GM12878 (cell line): ENCODE measurements around the gene SLFNL1. TPM values are rescaled to one million over a fixed set of nuclear protein-coding genes. Genes with fewer than 3 reads are reported as not detected.

Experiments
- ATAC-seq: fragments of 200-7000 bp; cut with Tn5 transposase; 3 replicates; pipeline ENCODE4 v1.9.1; 2020; ENCODE audit warnings: mild to moderate bottlenecking, moderate library complexity
- BruUV-seq: library from RNA; stranded (reverse); fragments of 400-500 nt; replicated peaks from 2 replicates; lab custom pipeline; 2021; lab: Mats Ljungman, UMichigan
- CTCF ChIA-PET: fragments of 300-600 bp; sonication (Branson Sonifier 250); formaldehyde crosslinking; extraction: SDS; loops from one replicate; lab custom pipeline; 2021; ENCODE audit warnings: inconsistent platforms; lab: Yijun Ruan, JAX
- POLR2A ChIA-PET: fragments of 350-600 bp; formaldehyde crosslinking; extraction: SDS; loops from one replicate; lab custom pipeline; 2021; ENCODE audit warnings: inconsistent platforms; lab: Charles Lee
- RAD21 ChIA-PET: fragments of 300-600 bp; sonication (Branson Sonifier 250); formaldehyde crosslinking; loops from one replicate; lab custom pipeline; 2023; ENCODE audit warnings: antibody characterized with exemption; ENCODE audit not compliant: unreplicated experiment; lab: Charles Lee
- SMC1A ChIA-PET: fragments of 300-600 bp; sonication (Branson Sonifier 250); formaldehyde crosslinking; loops from one replicate; lab custom pipeline; 2023; ENCODE audit not compliant: unreplicated experiment, uncharacterized antibody; lab: Charles Lee
- DNase-seq: peaks from one replicate; pipeline ENCODE4 v3.0.0-alpha.2; 2011; ENCODE audit warnings: low read depth, low spot score
- FAIRE-seq: peaks from 3 replicates; lab custom pipeline; 2011; peaks lifted over from hg19 to GRCh38; lab: Jason Lieb, UNC
- H2AFZ ChIP-seq: 2 replicates; pipeline ENCODE4 v1.6.0; 2011; ENCODE audit warnings: low read depth, low read length, control low read depth; ENCODE audit not compliant: control insufficient read depth
- H3K27ac ChIP-seq: 2 replicates; pipeline ENCODE4 v1.5.1; 2011; ENCODE audit warnings: control low read depth; ENCODE audit not compliant: control insufficient read depth, insufficient read depth
- H3K27me3 ChIP-seq, 2 experiments: replicated peaks in 1 of 2; 2 replicates each; pipeline versions ENCODE4 v1.6.0 to v1.6.1; 2011; ENCODE audit warnings: low read length in 1 of 2; ENCODE audit not compliant: control insufficient read depth in 2 of 2, insufficient read depth in 2 of 2
- H3K36me3 ChIP-seq, 2 experiments: 2 replicates each; pipeline ENCODE4 v1.5.1; 2011; ENCODE audit warnings: low read length in 1 of 2; ENCODE audit not compliant: control insufficient read depth in 2 of 2, insufficient read depth in 2 of 2
- H3K4me1 ChIP-seq: 2 replicates; pipeline ENCODE4 v1.6.1; 2011; ENCODE audit warnings: mild to moderate bottlenecking, low read length, moderate library complexity, mixed read lengths; ENCODE audit not compliant: control insufficient read depth, insufficient read depth
- H3K4me2 ChIP-seq: 2 replicates; pipeline ENCODE4 v1.6.0; 2011; ENCODE audit warnings: control low read depth; ENCODE audit not compliant: control insufficient read depth, insufficient read depth
- H3K4me3 ChIP-seq: fragments of 200-600 bp; sonication (generic); 2 replicates; pipeline ENCODE4 v1.5.1; 2016
- H3K79me2 ChIP-seq: 2 replicates; pipeline ENCODE4 v1.6.0; 2011; ENCODE audit warnings: low read length; ENCODE audit not compliant: control insufficient read depth, insufficient read depth
- H3K9ac ChIP-seq: 2 replicates; pipeline ENCODE4 v1.8.0; 2011; ENCODE audit warnings: low read length, control low read depth, mixed read lengths; ENCODE audit not compliant: control insufficient read depth, insufficient read depth
- H3K9me3 ChIP-seq: replicated peaks from 3 replicates; pipeline ENCODE4 v1.5.1; 2011; ENCODE audit warnings: mild to moderate bottlenecking, low read length; ENCODE audit not compliant: control insufficient read depth, insufficient read depth
- H4K20me1 ChIP-seq: 2 replicates; pipeline ENCODE4 v1.6.0; 2011; ENCODE audit not compliant: control insufficient read depth, insufficient read depth
- ATF3 ChIP-seq: IDR thresholded peaks from 2 replicates; pipeline ENCODE4 v1.6.1; 2011; ENCODE audit warnings: low read depth, mild to moderate bottlenecking, low read length, moderate library complexity, borderline replicate concordance; ENCODE audit errors: extremely low read depth
- CHD4 ChIP-seq: fragments of 200-600 bp; sonication (generic); IDR thresholded peaks from 2 replicates; pipeline ENCODE4 v1.6.1; 2016; ENCODE audit warnings: mild to moderate bottlenecking
- EP300 ChIP-seq, 2 experiments: fragments of 150-350 bp in 1 of 2; IDR thresholded peaks; 2 replicates each; pipeline ENCODE4 v1.6.1; 2011 to 2012; ENCODE audit warnings: low read depth in 2 of 2, low read length in 2 of 2, borderline replicate concordance in 1 of 2, improper control_type of control experiment in 1 of 2, inconsistent platforms in 1 of 2; ENCODE audit not compliant: control insufficient read depth in 1 of 2
- FOS ChIP-seq: IDR thresholded peaks from 3 replicates; pipeline ENCODE4 v1.6.1; 2011; ENCODE audit warnings: borderline replicate concordance; ENCODE audit not compliant: insufficient read length; ENCODE audit errors: extremely low read depth
- HCFC1 ChIP-seq: fragments of 150-350 bp; IDR thresholded peaks from 2 replicates; pipeline ENCODE4 v1.6.1; 2014; ENCODE audit warnings: low read length
- NR2C1 ChIP-seq: fragments of 450-650 bp; IDR thresholded peaks from 2 replicates; pipeline ENCODE4 v1.6.1; 2017; ENCODE audit warnings: antibody characterized with exemption, mild to moderate bottlenecking, moderate library complexity
- POLR2A ChIP-seq: IDR thresholded peaks from 2 replicates; pipeline ENCODE4 v1.6.1; 2011; ENCODE audit warnings: low read depth, mild to moderate bottlenecking, low read length
- RCOR1 ChIP-seq: conservative IDR thresholded peaks from 2 replicates; pipeline ENCODE4 v1.6.1; 2012; ENCODE audit warnings: low read depth, low read length, improper control_type of control experiment
- SRF ChIP-seq, 2 experiments: IDR thresholded peaks; 2 replicates each; pipeline ENCODE4 v1.6.1; 2011; ENCODE audit warnings: low read depth in 2 of 2, low read length in 2 of 2, mild to moderate bottlenecking in 1 of 2, moderate library complexity in 1 of 2
- WGBS: methylation state at CpG from one replicate; pipeline ENCODE4 v1.1.6; 2016; ENCODE audit warnings: low lambda C conversion rate; ENCODE audit not compliant: insufficient replicate concordance, insufficient coverage; ENCODE audit errors: missing lambda C conversion rate; 5-methylcytosine and 5-hydroxymethylcytosine counted together
- in situ Hi-C: fragments of 300-500 bp; cut with MboI; formaldehyde crosslinking; loops from 9 replicates; pipeline ENCODE4 v1.14.3; 2018; ENCODE audit warnings: mixed read lengths
- intact Hi-C: fragments of 100-400 bp; cut with micrococcal nuclease; formaldehyde crosslinking; loops from one replicate; pipeline ENCODE4 v1.14.2; 2022; ENCODE audit not compliant: unreplicated experiment
- polyA plus RNA-seq, 11 experiments: library from polyadenylated mRNA; depleted of rRNA in 4 of 11; unstranded in 6 of 11; stranded (reverse) in 5 of 11; fragments of >200 nt; fragmentation: Nextera tagmentation in 4 of 11; fragmentation: Illumina TruSeq in 1 of 11; extraction: Ambion mirVana in 4 of 11; extraction: Trizol in 1 of 11; gene quantifications; 1 replicate in 1 of 11; 2 replicates in 10 of 11; pipeline versions ENCODE4 v1.2.1 to v1.2.3, GENCODE V29; 2011 to 2016; ENCODE audit warnings: inconsistent platforms in 2 of 11, missing spikeins in 2 of 11, low read depth in 1 of 11
- total RNA-seq, 4 experiments: library from RNA; depleted of rRNA in 3 of 4; stranded (reverse); fragments of >200 nt in 3 of 4; fragmentation: Illumina TruSeq in 1 of 4; extraction: Trizol in 1 of 4; gene quantifications; 2 replicates each; pipeline versions ENCODE4 v1.2.1 to v1.2.3, GENCODE V29; 2013 to 2021

SLFNL1 gene
- total and polyA plus RNA-seq, 10 of the 15 experiments (the other 5 are each of a cell fraction or from before 2014, with no cell fraction given) = 0.05 to 0.98 (median 0.16) TPM; not detected in 2

GRCh38 chr1:41018018-41018410, 3.5 kb downstream of the SLFNL1 start:
- Histone ChIP-seq H2AFZ (no peak overlapping the region), H3K4me1 (no peaks in the 10 kb centered on the region), H3K79me2 (no peaks in the 10 kb centered on the region), H3K36me3 (peaks cover 8 to 29% of the 10 kb centered on the region in 2 experiments; a peak in 3 of 4 replicates), H3K9me3 (no peaks in the 10 kb centered on the region), H3K27ac (no peak overlapping the region), H3K27me3 (no peaks in the 10 kb centered on the region), H3K9ac (no peak overlapping the region), H4K20me1 (no peaks in the 10 kb centered on the region), H3K4me2 (no peak overlapping the region), H3K4me3 (no peak overlapping the region)
- 79% methylated on average over 8 of the region's 8 CpGs for WGBS
- CTCF ChIA-PET = interaction anchor here (0.6 kb wide), 1 partner anchor 14 kb away, joined by 3 read pairs; no protein-coding TSS in a partner anchor
- intact Hi-C loops (no loop called here), in situ Hi-C loops (no loop called here)
- RAD21 ChIA-PET = no interaction called here
- TF ChIP-seq NR2C1 (no peak), ATF3 (no peak), HCFC1 (no peak), POLR2A (peak; percentile 4; the same call in 1 of the 2 replicates), FOS (no peak)
- DNase-seq (no peak), ATAC-seq (no peak), FAIRE-seq (no peak)
- SMC1A ChIA-PET = no interaction called here
- POLR2A ChIA-PET = no interaction called here
- BruUV-seq = no TSS peak

DNA sequence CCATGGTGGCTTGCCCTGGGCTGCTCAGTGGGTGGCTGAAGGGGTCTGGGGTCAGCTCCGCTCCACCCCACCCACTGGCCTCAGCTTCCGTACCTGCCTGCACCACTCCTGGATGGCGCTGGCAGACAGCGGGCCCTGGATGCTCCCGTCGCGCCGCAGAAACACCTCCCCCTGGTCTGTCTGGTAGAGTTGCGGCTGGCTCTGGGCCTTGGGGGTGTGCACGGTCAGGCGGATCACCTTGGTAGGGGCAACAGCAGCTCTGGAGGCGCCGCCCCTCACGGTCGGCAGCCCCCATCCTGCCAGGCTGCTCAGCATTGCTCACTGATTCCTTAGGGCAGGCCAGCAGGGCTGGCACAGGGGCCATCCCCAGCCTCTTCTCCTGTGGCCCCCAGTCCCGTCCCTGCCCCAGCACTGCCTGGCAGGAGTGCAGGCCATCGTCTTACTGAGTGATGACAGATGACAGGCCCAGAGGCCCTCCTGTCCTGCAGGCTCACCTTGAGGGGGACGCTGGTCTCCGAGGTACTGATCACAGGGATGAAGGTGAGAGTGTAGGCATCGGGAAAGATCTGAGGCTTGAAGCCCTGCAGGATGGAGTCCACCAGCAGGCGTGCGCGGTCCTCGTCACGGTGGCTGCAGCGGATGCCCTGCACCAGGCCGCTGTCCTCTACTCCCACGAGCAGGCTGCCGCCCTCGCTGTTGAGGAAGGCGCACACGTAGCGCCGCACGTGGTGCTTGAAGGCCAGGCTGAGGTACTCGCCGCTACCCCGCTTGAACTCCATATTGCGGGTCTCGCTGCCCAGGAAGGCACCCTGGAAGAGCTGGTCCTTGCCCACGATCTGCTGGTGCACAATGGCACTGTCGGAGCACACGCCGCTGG, 4.1 kb downstream of the SLFNL1 start:
- Histone ChIP-seq H3K27me3 (no peaks in the 10 kb centered on the region), H2AFZ (no peak overlapping the region), H3K4me2 (no peak overlapping the region), H3K36me3 (peaks cover 8 to 31% of the 10 kb centered on the region in 2 experiments; a peak in 3 of 4 replicates), H3K79me2 (no peaks in the 10 kb centered on the region), H3K9ac (no peak overlapping the region), H3K4me3 (no peak overlapping the region), H3K9me3 (no peaks in the 10 kb centered on the region), H3K27ac (no peak overlapping the region), H3K4me1 (no peaks in the 10 kb centered on the region), H4K20me1 (no peaks in the 10 kb centered on the region)
- ChIA-PET SMC1A (no interaction called here), CTCF (interaction anchor here (0.6 kb wide), 1 partner anchor 14 kb away, joined by 3 read pairs; no protein-coding TSS in a partner anchor), POLR2A (no interaction called here), RAD21 (no interaction called here)
- BruUV-seq = no TSS peak
- intact Hi-C loops = no loop called here
- ATAC-seq = no peak
- TF ChIP-seq POLR2A (peak; percentile 57; the same call in 1 of the 2 replicates), SRF (IDR thresholded peaks at IDR 0.05; ENCODE audit: low read depth in 2 of 2, low read length in 2 of 2) (no peak), EP300 (IDR thresholded peaks at IDR 0.05; ENCODE audit: borderline replicate concordance in 1 of 2, control insufficient read depth in 1 of 2, low read depth in 2 of 2, low read length in 2 of 2) (no peak), CHD4 (no peak), RCOR1 (no peak)
- DNase-seq = no peak
- in situ Hi-C loops = no loop called here
- WGBS = 95% methylated on average over 37 of the region's 44 CpGs
- FAIRE-seq = no peak
